HCEC 1CT (cell line): ENCODE results near the gene DKK2.

Source experiments
- DNase-seq: peaks from one replicate; pipeline ENCODE4 v3.0.0-alpha.2; 2017

The DKK2 gene

GRCh38 chr4:106907216-106907615 lies 128.9 kb downstream of the DKK2 start:
- no peak for DNase-seq

DNA sequence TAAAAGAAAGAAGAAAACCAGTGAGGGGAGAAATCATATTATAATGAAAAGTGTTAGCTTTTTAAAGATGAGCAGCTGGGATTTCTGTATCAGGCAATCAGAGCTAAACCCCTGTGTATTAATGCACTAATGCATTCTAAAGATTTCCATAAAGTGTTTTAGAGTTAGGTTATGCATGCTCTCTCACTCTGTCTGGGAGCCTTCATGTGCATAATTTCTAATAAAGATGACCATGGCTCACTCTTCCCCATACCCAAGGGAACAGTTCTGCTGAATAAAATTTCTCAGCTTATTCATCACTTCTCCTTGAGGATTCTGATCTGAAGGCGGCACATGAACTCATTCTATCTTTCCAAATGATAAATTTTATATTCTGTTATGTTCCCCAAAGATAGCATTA lies 129.4 kb downstream of the DKK2 start:
- DNase-seq = no peak

- DNase-seq = peak; percentile 30
These were observed 137.4 kb downstream of the DKK2 start for GRCh38 chr4:106898621-106899230.

GRCh38 chr4:106893903-106894302 lies 142.2 kb downstream of the DKK2 start:
- no peak for DNase-seq

- DNase-seq = no peak
These were observed 142.7 kb downstream of the DKK2 start for GRCh38 chr4:106893395-106893881.

DNA sequence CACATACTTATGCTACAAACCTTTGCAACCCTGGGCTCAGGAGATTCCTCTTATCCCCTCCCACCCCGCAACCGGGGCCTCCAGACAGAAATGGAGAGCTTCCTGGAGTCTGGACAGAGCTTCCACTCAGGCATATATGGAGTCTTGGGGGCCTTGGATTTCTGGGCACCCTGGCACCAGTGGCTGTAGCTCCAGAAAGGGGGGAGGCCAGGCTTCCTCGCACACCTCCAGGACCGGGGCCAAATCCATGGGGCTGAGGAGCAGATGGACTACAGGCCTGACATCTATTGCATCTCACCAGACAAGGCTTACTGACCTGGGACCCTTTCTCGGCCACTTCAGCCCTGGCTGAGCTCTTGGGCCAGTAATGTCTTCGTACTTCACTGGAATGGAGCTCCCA lies 143.3 kb downstream of the DKK2 start:
- DNase-seq = no peak

GRCh38 chr4:106875340-106875739 lies 160.8 kb downstream of the DKK2 start:
- DNase-seq = no peak
